HG02970 (cell line): ENCODE measurements around the gene PELO.
A peak's percentile ranks its signal among the peaks of the same experiment; 100 is the strongest.

Experiments
- ATAC-seq: cut with Tn5 transposase; IDR thresholded peaks from one replicate; pipeline ENCODE4 v1.9.1; 2021; ENCODE audit warnings: mild to moderate bottlenecking, moderate library complexity, moderate number of reproducible peaks; ENCODE audit not compliant: unreplicated experiment, low FRiP score

The PELO gene

GRCh38 chr5:52822437-52822836, 34.7 kb downstream of the PELO start:
- no peak for ATAC-seq

GRCh38 chr5:52824827-52825226, 37.1 kb downstream of the PELO start:
- no peak for ATAC-seq

- peak; percentile 86 for ATAC-seq
Measured at GRCh38 chr5:52825826-52826225, 38.1 kb downstream of the PELO start.

- ATAC-seq, result no peak
Measured at GRCh38 chr5:52827815-52828214, 40.1 kb downstream of the PELO start.

- no peak for ATAC-seq
Measured at GRCh38 chr5:52829664-52830063, 41.9 kb downstream of the PELO start.

GRCh38 chr5:52830650-52831049, 42.9 kb downstream of the PELO start:
- no peak for ATAC-seq

- no peak for ATAC-seq
Measured at GRCh38 chr5:52831786-52832511, 44.2 kb downstream of the PELO start.

- no peak for ATAC-seq
Measured at GRCh38 chr5:52834320-52834719, 46.6 kb downstream of the PELO start.

GRCh38 chr5:52837068-52837467, 49.4 kb downstream of the PELO start:
- ATAC-seq, result no peak
